C4-2B (cell line): Measurements from ENCODE around the gene LDLRAP1.
"Not testable (repeated sequence)": the region's sequence is repeated elsewhere in the genome, so short reads cannot be mapped to it uniquely, and the experiment has no call there.

Source experiments
- H3K27ac ChIP-seq: fragments of 450-650 bp; 2 replicates; pipeline ENCODE4 v1.5.1; 2017
- ZFX ChIP-seq: fragments of 450-650 bp; IDR thresholded peaks from 2 replicates; pipeline ENCODE4 v1.6.1; 2017
- TF ChIP-seq, protein P1 (sequence below): fragments of 450-650 bp; conservative IDR thresholded peaks from 2 replicates; pipeline ENCODE4 v1.5.1; 2017; ENCODE audit warnings: mild to moderate bottlenecking

LDLRAP1 gene

DNA sequence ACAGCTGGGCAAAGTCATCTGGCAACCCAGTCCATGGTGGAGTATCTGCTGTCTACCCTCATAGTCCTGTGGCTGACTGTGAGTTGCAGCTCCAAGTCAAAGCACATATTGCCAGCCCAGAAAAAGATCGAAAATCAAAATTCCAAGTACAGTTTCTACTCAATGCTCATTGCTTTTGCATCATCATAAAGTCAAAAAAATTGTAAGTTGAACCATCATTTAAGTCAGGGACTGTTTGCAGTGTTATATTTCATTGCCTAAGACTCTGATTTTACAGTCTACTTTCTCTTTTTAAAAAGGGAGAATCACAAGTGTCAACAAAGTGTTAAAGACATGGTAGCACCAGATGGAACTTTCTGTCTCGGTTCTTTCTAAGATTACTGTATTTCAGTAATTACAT is 50.5 kb downstream of the LDLRAP1 start:
- TF ChIP-seq, protein P1, sequence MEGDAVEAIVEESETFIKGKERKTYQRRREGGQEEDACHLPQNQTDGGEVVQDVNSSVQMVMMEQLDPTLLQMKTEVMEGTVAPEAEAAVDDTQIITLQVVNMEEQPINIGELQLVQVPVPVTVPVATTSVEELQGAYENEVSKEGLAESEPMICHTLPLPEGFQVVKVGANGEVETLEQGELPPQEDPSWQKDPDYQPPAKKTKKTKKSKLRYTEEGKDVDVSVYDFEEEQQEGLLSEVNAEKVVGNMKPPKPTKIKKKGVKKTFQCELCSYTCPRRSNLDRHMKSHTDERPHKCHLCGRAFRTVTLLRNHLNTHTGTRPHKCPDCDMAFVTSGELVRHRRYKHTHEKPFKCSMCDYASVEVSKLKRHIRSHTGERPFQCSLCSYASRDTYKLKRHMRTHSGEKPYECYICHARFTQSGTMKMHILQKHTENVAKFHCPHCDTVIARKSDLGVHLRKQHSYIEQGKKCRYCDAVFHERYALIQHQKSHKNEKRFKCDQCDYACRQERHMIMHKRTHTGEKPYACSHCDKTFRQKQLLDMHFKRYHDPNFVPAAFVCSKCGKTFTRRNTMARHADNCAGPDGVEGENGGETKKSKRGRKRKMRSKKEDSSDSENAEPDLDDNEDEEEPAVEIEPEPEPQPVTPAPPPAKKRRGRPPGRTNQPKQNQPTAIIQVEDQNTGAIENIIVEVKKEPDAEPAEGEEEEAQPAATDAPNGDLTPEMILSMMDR: no peak
- no peak for TF ChIP-seq ZFX
- H3K27ac ChIP-seq: no peak overlapping the region

DNA sequence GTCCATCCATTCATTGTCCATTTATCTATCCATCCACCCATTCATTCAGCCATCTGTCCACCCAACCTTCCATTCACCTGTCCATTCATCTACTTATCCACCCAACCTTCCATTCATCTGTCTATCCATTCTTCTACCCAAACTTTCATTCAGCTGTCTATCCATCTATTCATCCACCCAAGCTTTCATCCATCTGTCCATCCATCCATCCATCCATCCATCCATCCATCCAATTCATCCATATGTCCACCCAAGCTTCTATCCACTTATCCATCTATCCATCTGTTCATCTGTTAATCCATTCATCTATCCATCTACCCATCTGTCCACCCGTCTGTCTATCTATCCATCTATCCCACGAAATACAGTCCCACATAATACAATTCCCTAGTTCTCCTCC is 51.6 kb downstream of the LDLRAP1 start:
- no peak overlapping the region for H3K27ac ChIP-seq
- no peak for TF ChIP-seq ZFX
- TF ChIP-seq, protein P1: no peak

DNA sequence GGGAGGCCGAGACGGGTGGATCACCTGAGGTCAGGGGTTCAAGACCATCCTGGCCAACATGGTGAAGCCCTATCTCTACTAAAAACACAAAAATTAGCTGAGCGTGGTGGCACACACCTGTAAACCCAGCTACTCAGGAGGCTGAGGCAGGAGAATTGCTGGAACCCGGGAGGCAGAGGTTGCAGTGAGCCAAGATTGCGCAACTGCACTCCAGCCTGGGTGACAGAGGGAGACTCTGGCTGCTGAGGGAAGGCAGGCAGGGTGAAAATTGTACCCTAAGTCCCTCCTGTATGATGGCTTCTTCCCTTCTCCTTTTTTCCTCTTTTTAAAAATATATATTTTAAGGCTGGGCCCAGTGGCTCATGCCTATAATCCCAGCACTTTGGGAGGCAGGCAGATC is 53.2 kb downstream of the LDLRAP1 start:
- not testable (repeated sequence) for H3K27ac ChIP-seq

DNA sequence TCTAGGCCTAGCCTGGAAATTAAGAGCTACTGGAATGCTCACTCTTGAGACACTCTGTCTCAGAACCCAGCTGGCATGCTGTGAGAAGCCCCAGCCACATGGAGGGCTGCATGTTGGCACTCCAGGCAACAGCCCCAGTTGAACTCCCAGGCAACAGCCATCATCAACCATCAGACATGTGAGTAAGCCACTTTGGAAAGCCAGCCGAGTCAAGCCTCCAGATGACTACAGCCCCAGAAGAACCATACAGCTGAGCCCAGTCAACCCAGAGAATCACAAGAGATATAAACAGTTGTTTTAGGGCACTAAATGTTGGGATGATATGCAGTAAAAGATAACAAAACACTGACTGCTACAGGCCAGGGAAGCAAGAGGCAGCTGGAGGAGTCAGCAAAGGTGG is 55.5 kb downstream of the LDLRAP1 start:
- TF ChIP-seq ZFX: no peak
- TF ChIP-seq, protein P1: no peak
- no peak overlapping the region for H3K27ac ChIP-seq

DNA sequence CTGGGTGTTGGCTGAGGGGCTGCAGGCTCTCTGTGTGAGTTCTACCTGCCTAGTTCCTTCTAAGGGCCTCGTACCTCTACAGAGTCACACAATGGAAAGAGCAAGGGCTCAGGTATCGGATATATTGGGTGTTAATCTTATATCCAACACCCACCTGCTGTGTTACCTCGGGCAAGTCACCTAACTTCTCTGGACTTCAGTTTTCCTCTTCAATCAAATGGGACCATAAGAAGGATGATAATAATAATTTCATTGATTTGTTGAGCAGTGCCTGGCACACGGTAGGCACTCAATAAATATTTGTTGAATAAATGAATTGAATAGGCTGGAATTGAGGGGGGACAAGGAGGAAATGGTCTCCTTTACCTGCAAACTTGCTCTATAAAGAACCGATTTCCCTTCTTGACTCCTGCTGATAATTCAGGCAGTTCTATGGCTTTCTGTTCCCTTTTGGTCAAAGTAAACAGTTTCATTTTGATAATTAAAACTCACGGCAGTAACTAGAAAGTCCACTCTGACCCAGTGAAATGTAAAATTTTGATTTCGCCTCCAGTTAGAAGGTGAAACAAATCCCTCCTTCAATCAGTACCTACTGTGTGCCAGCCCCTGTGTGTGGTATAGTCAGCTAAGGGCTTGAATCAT is 56.7 kb downstream of the LDLRAP1 start:
- H3K27ac ChIP-seq: no peak overlapping the region
- no peak for TF ChIP-seq ZFX
- TF ChIP-seq, protein P1: no peak

DNA sequence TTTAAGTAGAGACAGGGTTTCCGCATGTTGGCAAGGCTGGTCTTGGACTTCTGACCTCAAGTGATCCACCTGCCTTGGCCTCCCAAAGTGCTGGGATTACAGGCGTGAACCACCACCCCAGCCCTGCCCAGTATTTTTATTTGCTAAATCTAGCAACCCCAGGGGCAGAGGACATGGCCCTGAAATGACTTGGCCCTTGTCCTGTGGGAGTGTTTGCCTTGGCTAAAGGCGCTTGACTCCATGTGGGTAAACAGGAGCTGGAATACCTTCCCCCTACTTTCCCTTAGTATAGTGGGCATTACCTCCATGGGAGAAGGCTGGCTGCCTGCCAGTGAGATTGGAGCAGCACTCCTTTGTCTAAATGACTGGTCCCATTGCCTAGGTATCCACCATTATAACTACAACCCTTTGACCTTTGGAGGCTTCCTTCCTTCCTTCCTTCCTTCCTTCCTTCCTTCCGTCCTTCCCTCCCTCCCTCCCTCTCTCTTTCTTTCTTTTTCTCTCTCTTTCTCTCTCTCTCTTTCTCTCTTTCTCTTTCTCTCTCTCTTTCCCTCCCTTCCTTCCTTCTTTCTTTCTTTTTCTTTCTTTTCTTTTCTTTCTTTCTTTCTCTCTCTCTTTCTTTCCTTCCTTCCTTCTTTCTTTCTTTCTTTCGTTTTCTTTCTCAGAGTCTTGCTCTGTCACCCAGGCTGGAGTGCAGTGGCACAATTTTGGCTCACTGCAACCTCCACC is 57.7 kb downstream of the LDLRAP1 start:
- H3K27ac ChIP-seq: not testable (repeated sequence)

DNA sequence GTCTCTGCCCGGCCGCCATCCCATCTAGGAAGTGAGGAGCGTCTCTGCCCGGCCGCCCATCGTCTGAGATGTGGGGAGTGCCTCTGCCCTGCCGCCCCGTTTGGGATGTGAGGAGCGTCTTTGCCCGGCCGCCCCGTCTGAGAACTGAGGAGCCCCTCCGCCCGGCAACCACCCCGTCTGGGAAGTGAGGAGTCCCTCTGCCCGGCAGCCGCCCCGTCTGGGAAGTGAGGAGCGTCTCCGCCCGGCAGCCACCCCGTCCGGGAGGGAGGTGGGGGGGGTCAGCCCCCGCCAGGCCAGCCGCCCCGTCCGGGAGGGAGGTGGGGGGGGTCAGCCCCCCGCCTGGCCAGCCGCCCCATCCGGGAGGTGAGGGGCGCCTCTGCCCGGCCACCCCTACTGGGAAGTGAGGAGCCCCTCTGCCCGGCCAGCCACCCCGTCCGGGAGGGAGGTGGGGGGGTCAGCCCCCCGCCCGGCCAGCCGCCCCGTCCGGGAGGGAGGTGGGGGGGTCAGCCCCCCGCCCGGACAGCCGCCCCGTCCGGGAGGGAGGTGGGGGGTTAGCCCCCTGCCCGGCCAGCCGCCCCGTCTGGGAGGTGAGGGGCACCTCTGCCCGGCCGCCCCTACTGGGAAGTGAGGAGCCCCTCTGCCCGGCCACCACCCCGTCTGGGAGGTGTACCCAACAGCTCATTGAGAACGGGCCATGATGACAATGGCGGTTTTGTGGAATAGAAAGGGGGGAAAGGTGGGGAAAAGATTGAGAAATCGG is 60.6 kb downstream of the LDLRAP1 start:
- H3K27ac ChIP-seq: not testable (repeated sequence)

DNA sequence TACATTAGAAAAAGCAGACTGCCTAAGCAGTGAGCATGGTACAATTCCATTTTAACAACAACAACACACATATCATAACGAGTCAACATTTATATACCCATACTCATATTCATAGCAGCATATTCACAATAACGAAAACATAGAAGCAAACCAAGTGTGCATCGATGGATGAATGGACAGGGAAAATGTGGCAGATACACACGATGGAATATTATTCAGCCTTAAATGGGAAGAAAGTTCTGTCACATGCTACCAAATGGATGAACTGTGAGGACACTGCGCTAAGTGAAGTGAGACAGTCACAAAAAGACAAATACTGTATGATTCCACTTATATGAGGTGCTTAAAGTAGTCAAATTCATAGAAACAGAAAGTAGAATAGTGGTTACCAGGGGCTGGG is 63.7 kb downstream of the LDLRAP1 start:
- no peak for TF ChIP-seq ZFX
- TF ChIP-seq, protein P1: no peak
- H3K27ac ChIP-seq: no peak overlapping the region
